GM13976 (cell line): ENCODE measurements around the gene GADD45GIP1.

Experiments used
- DNase-seq: peaks from one replicate; pipeline ENCODE4 v3.0.0; 2012; ENCODE audit warnings: low spot score
- CTCF ChIP-seq: IDR thresholded peaks from 2 replicates; pipeline ENCODE4 v1.5.1; 2012; ENCODE audit warnings: borderline replicate concordance, mild to moderate bottlenecking; ENCODE audit not compliant: insufficient read depth; ENCODE audit errors: extremely low read depth, missing control alignments, control extremely low read depth
- in situ Hi-C: fragments of 300-500 bp; cut with MboI; formaldehyde crosslinking; loops from one replicate; pipeline ENCODE4 v1.12.0; 2022; ENCODE audit warnings: low sequenced_read_pairs, mixed read lengths, inconsistent platforms; ENCODE audit not compliant: unreplicated experiment

GADD45GIP1 gene

GRCh38 chr19:12995596-12996405, 38.8 kb upstream of the GADD45GIP1 start:
- in situ Hi-C loops, result no loop called here
- peak; percentile 79 for DNase-seq
- no peak for TF ChIP-seq CTCF

GRCh38 chr19:12994701-12995595, 37.9 kb upstream of the GADD45GIP1 start, which contains the start of gene NFIX:
Gene NFIX, plus strand, starts transcription at chr19:12995475. Its CDS starts 363 bp downstream, at chr19:12995838.
- no peak for TF ChIP-seq CTCF
- DNase-seq, result no peak
- in situ Hi-C loops, result no loop called here

- DNase-seq, result no peak
- no peak for TF ChIP-seq CTCF
- in situ Hi-C loops, result no loop called here
These were observed 36.5 kb upstream of the GADD45GIP1 start for GRCh38 chr19:12993562-12993961.

- no peak for DNase-seq
- in situ Hi-C loops, result no loop called here
- no peak for TF ChIP-seq CTCF
These were observed 35.7 kb upstream of the GADD45GIP1 start for GRCh38 chr19:12992729-12993128.

- in situ Hi-C loops, result no loop called here
- no peak for TF ChIP-seq CTCF
- no peak for DNase-seq
These were observed 34.3 kb upstream of the GADD45GIP1 start for GRCh38 chr19:12991296-12991695.

- DNase-seq, result no peak
- TF ChIP-seq CTCF, result no peak
- in situ Hi-C loops, result no loop called here
These were observed 33.8 kb upstream of the GADD45GIP1 start for GRCh38 chr19:12990853-12991252.
